HG03442 (cell line): Measurements from ENCODE around the gene BAIAP2.

Source experiments
- ATAC-seq: cut with Tn5 transposase; IDR thresholded peaks from one replicate; pipeline ENCODE4 v1.9.1; 2021; ENCODE audit warnings: mild to moderate bottlenecking, moderate library complexity; ENCODE audit not compliant: unreplicated experiment

Gene BAIAP2

DNA sequence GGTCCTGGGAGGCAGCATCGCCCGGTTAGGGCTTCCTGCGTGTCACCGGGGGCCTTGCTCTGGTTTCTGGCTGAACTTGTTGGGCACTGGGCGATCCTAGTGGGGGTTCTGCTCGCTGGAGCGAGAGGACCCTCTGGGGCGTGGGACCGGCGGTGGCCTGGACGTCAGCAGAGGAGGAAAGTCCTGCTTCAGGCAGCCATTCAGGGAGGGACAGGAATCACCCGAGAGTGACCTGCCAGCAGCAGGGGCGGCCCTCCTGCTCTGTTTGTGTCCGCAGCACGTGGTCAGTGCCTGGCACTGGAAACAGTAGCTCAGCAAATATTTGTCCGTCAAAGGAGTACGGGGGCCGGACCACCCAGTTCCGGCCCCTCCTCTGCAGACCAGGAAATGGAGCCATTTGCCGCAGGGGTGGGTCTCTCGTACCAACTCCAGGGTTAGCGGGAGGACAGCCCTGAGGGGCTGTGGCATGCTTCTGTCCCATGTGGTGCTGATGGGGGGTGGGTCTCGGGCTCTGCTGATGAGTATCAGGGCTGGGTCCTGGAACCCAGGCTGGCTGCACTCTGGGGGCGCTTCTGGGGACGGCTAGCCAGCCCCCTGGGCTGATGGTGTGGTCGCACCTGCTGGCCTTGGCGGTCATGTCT, 48.3 kb downstream of the BAIAP2 start:
- ATAC-seq, result no peak

DNA sequence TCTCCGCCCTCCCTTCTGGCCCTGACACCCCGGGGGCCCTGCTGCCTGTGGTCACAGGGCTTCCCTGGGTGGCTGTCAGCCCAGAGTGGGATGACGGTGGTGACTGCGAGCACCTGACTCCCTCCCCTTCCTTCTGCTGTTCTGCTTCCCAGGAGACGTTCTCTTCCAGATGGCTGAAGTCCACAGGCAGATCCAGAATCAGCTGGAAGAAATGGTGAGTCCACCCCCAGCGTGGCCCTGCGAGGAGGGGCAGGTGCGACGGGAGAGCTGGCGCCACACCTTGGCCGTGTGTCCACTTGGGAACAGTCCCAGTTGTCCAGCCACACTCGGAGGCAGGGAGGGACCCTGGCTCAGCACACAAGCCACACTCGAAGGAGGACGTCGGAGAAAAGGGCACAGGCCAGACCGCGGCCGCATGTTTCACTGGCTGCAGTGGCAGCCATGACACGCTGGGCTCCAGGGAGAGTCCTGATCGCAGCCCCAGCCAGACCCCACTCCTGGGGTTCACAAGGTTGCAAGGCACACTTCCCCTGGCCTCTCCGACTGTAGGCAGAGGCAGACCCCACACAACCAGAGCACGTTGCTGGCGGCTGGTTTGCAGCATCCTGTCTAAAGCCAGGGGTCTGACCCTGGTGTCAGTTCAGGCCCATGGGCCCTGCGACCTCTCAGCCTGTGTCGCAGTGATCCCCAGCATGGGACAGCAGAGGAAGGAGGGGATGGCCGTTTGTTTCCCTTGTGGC, 49.9 kb downstream of the BAIAP2 start:
- no peak for ATAC-seq

DNA sequence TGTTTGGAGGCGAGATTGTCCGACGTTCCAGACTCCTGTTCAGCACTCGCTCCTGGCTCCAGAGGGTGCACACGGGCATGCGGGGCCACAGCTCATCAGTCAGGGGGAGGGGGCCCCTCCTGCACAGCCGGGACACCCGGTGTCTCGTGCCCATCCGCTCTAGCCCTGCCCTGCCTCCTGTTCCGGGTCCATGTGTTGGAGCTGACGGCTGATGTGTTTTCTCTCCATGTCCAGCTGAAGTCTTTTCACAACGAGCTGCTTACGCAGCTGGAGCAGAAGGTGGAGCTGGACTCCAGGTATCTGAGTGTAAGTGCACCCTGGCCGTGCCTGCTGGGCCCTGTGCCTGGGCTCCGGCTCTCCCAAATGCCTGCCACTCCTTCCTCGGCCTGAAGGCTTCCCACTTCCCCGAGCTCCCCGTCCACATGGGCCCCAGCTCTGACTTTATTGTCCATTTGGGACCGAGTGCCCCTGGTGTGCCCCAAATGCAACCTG, 50.5 kb downstream of the BAIAP2 start:
- no peak for ATAC-seq

DNA sequence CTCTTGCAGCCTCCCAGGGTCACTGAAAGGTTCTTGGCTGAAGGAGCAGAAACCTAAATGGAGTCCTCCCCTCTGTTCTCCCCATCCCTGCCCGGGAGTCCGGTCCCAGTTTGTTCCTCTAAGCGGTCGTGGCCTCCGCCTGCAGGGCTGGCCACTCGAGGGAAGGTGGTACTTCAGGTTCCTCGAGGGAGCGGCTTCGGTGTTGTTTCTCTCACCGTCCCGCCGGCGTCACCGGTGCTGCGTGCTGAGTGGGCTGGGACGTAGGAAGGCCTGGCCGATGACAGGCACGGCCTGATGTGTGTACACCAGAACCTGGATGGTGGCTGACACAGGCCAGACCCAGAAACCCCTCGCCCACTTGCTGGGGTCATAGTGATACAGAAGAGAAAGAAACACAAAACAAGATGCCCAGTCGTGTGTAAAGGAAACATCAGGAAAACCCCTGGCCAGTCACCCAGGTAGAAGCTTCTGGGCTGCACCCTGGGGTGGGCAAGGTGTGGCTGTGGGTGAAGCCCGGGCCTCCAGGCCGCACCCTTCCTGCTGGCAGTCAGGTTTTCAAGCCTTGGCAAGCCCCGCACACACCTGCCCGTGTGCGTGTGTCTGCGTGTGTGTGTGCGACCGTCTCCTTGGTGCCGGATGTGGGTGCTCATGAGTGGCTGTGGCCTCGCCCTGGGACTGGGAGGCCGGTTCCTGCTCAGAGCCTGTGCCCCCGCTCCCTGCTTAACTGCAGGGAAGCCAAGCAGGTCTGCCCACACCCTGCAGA, 52.0 kb downstream of the BAIAP2 start:
- no peak for ATAC-seq

DNA sequence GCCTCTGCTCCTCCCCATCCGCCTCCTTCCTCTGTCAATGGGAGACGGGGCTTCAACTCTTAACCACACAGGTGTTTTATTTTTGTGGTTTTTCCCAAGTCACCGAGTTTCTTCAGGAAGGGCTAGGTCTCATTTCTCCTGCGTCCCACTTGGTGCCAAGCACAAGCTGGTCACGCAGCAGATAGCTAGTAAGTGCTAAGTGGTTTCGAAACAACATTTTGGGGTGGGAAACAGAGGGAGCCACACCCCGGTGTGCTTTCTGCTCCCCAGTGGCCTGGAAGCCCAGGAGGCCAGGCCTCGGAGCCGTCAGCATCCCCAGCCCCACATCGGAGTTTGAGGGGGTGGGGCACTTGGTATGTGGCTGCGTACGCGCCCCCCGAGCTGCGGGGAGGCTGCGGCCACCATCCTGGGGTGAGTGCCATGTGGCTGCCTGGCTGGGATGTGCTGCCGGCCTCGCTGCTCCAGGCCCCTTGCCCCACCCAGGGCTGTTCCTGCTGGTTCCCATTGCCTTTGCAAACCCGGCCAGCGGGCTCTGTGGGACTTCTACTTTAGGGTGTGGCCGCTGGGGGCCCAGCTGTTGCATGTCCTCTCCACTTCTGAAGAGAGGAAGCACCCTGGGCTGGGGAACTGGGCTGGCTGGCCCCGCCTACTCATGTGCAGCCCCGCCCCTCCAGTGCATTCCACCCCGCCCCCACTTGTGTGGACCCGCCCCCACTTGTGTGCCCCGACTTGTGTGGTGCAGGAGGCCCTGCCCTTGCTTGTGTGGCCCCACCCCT, 55.6 kb downstream of the BAIAP2 start:
- ATAC-seq, result no peak

DNA sequence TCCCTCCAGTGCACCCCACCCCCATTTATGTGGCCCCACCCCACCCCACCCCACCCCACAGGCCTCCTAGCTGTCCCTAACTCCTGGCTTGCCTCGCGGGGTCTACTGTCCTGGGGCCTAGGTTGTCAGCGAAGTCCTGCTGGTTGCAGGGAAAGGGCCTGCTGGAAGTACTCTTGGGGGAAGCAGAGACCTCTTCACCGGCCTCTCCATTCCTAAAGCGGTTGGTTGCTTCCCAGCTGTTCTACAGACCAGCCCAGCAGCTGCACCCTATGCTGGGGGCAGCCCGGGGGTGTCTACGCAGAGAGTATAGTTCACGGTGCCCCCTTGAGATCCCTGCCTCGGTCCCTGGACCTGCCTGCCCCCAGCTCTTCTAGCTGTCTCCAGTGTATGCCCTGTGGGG, 56.2 kb downstream of the BAIAP2 start:
- ATAC-seq, result no peak

DNA sequence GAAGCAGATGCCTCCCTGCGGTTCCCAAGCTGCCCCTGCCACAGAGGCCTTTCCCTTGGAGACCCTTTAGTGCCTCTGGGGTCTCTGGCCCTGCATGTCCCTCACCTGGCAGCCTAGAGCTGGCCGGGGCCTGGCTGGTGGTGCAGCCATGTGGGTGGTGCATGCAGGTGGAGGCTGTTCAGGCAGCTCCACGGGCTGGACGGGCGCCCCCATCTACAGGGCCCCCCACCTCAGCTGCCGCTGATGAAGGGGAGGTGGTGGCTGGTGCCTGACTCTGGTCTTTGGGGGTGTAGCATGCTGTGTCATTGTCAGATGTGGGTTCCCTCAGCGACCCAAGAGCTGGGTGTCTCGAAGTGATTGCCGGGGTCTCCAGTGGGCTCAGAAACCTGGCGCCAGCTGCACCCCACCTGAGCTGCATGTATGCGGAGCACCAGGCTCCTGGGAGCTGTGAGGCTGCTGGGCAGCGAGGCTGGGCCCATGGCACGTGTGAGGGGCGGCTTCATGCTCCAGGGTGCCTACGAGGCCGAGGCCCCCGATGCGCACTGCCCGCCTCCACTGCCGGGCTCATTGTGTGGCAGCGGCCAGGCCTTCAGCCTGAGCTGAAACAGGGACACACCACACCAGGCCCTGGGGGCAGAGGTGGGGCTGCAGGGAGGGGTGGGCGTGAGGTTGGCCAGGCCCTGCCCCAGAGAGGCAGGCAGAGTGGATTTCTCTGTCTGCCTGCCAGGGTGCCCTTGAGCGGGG, 57.0 kb downstream of the BAIAP2 start:
- ATAC-seq, result no peak

DNA sequence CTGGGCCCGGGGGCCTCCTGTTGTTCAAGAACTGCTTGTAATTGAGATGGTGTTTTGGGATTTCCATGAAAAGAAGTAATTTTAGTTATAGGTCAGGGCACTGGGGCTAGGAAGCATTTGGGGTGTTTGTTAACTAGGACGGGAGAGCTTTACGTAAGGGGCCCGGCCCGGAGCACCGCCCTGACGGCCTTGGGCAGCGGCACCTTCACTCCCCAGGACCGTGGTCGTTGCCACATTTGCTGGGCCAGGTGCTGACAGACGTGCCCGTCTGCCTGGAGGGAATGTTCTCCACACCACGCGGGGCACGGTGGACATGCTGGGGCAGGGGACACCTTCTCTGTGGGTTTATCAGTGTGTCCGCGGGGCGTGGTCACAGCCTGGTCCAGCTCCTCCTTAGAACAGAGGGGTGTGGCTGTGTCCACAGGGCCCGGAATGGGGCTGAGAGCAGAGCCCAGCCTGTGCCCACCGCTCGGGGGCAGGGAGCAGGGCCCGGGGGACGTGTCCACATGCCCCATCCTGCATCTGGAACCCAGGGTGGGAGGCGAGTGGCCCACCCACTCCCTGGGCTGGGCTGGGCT, 57.7 kb downstream of the BAIAP2 start:
- no peak for ATAC-seq

DNA sequence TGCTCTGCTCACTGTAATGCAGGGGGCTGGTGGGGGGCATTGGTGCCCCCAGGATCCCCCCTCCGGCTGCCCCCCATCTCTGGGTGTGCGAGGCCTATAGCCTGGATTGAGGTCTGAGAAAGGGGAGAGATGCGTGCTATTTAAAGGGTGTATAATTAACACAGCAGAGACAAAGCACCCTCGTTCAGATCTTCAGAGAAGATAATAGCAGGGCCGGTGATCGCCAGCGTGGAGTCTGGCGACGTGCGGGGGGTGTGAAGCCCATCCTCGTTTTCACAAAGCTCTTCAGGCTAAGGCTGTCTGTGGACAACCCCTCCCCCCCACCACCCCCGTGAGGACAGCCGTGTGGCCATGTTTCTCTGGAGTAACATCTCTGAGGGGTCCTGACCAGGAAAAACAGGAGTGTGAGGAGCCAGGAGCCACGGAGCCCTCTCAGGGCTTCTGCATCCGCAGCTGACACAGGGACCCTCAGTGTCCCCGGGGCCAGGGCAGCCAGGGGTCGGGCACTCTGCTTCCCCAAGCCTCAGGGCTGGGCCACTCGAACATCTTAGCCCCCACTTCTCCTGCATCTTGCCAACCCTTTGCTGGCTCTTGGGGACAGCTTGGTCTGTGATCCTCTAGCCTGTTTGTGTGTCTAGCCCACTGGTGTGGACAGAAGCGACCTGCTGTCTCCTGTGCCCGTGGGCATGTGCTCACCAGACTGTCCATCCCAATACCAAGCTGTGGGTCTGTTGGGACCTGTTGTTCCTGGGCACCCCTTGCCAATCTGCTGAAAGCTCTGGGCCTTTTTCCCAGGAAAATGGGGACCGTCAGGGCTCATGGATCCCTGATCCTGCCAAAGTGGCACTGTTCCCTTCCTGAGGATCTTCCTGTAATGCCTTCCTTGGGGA, 58.9 kb downstream of the BAIAP2 start:
- ATAC-seq, result no peak

DNA sequence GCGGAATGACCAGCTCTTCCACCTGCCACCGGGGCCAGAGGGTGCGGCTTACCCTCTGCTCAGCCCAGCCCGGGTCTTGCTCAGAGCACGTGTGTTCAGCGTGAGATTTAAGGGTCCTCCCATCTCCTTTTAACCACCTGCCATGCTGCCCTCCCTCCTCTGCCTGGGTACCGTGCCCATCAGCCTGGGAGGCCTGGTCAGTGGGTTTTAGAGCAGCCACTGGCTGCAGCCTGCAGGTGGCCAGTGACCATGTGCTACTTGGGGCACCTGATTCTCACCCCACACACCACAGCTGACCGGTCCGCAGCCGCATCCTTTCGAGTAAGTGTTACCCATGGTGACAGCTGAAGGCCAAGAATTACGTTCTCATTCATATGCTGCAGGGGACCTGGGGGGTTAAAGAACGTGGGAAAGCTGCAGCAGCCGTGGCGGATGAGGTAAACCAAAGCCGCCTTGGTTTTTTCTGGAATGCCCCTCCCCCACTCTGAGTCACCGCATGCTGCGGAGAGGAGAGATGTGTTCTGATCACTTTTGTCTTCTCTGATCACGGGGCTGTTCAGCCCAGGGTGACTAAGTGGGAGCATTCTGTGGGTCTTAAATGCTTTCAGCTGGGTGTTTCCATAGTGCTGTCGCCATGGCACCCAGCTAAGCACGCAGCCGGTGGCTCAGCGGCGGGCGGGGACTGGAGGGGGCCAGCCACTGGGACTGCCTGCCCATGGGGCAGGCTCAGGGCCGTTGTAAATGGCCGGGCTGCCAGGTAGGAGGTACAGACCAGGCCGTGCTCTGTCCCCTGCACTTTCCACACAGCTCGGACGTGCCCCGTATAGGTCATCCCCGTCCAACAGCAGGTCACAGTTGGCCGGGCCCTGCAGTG, 59.8 kb downstream of the BAIAP2 start:
- ATAC-seq, result no peak

DNA sequence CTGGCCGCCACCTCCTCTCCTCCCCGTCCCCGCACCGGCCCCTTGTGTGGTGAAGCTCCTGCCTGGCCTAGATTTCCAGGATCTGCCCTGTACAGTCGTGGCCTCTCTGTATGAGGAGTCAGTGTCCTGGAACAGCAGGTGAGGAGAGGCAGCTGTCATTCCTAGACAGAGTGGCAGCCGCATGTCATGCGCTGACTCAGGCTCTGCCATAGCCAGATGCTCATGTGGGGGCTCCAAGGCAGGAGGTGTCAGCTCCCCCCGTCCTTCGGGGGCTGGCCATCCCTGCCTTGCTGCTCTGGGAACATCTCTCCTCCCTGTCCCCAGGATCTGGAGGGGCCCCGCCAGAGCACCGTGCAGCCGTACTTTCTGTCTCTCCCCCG, 60.4 kb downstream of the BAIAP2 start:
- ATAC-seq, result no peak

DNA sequence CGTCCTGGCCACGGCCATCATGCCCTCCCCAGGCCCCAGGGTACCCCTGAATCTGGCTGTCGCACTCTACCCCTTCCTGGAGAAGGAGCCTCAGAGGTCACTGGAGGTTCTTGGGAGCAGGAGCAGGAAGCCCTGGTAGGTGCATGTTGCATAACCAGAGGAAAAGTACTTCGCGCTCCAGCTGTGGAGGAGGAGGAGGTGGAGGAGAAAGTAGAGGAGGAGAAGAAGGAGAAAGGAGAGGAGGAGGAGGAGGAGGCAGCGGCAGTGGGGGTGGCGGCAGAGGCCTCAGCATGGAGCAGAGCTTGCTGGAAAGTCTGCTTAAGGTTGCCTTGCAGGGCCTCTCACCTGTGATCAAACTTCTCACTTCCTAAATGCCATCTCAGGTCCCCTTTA, 61.8 kb downstream of the BAIAP2 start:
- no peak for ATAC-seq

DNA sequence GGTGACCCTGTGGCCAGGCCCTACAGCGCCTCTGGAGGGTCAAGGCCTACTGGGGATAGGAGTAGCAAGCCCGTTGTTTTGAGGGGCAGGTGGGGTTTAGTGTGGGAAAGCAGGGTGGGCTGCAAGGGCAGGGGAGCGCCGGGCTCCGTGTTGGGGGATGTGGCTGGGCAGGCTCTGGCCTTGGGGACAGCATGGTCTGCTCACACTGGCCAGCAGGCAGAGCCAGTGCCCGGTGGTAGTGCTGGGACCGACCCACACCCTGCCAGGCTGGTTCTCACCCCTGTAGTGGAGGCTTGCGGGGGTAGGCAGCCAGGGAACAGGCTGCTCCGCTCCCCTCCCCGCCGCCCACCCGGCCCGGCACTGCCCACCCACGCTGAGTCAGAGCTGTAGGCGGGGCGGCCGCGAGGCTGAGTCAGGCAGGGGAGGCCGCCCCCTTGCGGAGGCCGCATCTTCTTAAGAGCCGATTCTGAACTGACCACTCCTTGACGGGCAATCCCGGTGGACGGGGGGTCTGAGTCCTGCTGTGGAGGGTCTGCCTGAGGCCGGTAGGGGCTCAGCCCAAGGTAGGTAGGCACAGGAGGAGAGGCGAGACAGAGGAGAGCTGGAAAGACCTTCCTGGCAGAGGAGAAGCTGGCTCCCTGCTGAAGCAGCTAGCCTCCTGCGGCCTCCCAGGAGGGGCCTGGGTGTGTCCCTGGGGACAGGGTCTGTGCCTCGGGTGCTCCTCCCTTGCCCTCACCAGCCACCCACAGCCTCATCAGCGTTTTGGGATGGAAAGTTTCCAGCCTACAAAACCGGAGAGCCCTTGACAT, 62.4 kb downstream of the BAIAP2 start:
- ATAC-seq, result no peak

DNA sequence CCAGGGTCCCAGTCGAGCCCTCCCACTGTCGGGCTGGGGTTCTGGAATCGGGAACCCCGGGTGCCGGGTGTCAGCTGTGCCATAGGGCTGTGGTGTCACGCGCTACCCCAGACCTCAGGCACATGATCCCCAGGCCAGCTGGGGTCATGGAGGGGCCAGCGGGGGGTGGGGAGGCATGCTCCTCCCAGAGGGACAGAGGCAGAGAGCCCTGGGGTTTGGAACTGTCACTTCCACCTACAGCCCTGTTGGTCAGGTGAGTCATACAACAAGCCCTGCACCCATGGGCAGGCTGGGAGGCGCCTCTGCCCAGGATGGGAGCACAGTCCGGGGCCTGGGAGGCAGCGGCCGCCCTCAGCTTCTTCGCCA, 63.0 kb downstream of the BAIAP2 start:
- no peak for ATAC-seq

DNA sequence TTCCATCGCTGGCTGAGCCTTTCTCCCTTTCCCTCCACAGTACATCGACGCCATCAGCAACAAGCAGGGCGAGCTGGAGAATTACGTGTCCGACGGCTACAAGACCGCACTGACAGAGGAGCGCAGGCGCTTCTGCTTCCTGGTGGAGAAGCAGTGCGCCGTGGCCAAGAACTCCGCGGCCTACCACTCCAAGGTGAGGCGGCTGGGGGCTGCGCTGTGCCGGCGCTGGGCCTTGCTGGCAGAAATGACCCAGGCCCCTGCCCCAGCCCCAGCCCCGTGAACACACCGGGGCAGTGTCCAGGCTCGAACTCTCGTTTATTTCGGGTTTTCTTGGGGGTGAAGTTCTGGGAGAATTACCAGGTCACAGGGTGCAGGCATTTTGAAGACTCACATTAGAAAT, 64.9 kb downstream of the BAIAP2 start:
- no peak for ATAC-seq

DNA sequence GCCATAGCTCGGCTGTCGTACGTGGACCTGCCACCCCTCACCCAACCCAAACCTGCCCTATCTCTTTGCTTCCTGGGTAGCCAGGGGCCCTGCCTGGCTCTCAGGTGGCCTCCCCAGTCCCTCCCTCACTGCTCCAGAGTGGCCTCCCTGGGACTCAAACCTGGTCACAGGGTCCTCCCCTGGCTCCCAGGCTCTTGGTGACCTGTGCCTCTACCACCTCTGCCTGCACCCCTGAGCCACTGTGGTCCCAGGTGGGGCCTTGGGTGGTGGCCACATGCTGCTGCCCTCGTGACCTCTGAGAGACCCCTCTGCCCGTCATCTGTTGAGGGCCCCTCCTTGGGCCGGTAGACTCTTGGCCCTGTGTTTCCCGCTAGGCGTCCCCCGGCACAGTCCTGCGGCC, 65.7 kb downstream of the BAIAP2 start:
- ATAC-seq, result no peak

DNA sequence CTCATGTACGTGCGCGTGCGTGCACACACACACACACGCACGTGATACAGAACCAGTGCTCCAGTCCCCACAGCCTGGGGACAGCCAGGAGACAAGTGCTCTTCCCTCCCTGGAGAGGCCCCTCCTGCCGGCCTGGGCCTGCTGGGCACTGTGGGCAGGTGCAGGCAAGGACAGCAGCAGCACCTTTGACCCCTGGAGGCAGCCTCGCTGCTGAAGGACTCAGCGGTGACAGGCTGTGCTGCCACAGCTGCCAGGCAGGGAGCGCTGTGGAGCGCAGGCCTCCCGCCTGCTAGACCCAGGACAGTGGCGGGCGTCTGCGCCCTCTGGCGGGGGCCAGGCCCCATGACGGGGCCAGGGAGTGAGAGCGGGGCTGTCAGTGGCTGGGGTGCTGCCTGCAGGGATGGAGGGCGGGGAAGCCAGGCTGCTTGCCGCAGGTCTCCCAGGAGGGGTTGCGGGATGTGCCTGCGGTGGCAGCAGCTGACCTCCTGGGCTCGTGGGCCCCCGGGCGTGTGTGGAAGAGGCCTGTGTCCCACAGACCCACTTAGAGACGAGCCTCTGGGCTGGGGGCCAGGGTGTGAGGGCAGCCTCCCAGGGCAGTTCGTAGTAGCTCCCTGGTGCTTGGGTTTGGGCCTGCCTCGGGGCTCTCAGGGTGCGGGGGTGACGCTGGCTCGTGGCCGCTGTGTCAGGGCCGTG, 66.8 kb downstream of the BAIAP2 start:
- peak; percentile 81 for ATAC-seq
